Measurements from ENCODE around the gene TRAF2.

DNA sequence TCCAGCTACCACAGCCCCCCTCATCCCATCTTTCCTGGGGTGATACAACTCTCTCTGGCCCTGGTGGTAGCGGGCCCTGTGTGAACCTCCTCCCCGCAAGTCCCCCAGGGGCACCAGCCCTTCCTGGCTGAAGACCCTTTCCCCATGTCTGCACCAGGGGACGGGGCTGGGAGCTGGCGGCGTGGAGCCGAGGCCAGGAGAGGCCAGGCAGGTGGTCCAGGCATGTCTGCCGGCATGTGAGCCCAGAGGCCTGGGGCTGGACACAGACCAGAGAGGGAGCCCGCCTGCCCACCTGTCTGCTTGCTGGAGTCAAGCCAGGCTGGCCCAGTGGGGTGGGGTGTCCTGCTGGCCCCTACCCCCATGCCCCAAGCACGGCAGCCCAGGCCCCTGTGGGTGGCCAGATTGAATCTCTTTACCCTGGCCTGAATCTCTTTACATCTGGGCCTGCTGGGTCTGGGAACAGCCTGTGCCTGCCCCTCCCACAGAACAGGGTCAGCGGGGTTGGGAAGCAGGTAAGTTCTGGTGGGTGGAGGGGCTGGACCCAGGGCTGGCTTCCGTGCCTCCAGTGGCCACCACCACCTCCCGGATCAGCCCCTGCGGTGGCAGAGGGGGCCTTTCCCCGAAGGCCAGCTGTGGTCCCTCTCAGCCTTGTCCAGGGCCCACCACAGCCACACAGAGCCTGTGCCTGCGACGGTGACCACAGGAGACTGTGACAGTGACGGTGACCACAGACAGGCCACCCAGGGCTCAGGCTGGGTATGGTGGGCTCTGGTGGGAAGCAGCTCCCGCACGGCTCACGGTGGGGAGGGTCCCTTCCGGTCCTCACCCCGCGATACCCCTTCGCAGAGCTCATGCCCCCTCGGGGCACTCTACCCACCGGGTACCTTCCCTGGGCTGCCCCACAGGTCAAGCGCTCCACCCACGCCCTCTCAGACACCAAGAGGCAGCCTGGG is 72.9 kb downstream of the TRAF2 start:
- TF ChIP-seq, protein P1, sequence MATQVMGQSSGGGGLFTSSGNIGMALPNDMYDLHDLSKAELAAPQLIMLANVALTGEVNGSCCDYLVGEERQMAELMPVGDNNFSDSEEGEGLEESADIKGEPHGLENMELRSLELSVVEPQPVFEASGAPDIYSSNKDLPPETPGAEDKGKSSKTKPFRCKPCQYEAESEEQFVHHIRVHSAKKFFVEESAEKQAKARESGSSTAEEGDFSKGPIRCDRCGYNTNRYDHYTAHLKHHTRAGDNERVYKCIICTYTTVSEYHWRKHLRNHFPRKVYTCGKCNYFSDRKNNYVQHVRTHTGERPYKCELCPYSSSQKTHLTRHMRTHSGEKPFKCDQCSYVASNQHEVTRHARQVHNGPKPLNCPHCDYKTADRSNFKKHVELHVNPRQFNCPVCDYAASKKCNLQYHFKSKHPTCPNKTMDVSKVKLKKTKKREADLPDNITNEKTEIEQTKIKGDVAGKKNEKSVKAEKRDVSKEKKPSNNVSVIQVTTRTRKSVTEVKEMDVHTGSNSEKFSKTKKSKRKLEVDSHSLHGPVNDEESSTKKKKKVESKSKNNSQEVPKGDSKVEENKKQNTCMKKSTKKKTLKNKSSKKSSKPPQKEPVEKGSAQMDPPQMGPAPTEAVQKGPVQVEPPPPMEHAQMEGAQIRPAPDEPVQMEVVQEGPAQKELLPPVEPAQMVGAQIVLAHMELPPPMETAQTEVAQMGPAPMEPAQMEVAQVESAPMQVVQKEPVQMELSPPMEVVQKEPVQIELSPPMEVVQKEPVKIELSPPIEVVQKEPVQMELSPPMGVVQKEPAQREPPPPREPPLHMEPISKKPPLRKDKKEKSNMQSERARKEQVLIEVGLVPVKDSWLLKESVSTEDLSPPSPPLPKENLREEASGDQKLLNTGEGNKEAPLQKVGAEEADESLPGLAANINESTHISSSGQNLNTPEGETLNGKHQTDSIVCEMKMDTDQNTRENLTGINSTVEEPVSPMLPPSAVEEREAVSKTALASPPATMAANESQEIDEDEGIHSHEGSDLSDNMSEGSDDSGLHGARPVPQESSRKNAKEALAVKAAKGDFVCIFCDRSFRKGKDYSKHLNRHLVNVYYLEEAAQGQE (IDR thresholded peaks at IDR 0.05; ENCODE audit: insufficient read depth in 1 of 2, low read depth in 2 of 2, low read length in 2 of 2), result no peak
- TF ChIP-seq POLR2AphosphoS5 (IDR thresholded peaks at IDR 0.05; ENCODE audit: low read depth, low read length) (no peak), TAF1 (IDR thresholded peaks at IDR 0.05; ENCODE audit: borderline replicate concordance, insufficient read depth, low read length) (no peak), SIN3A (IDR thresholded peaks at IDR 0.05; ENCODE audit: borderline replicate concordance, insufficient read depth, low read length) (no peak)
